HG02588 (cell line): ENCODE measurements around the gene EDIL3.

ENCODE experiments used
- ATAC-seq: cut with Tn5 transposase; IDR thresholded peaks from one replicate; pipeline ENCODE4 v1.9.1; 2021; ENCODE audit warnings: mild to moderate bottlenecking, moderate library complexity; ENCODE audit not compliant: unreplicated experiment

The EDIL3 gene

DNA sequence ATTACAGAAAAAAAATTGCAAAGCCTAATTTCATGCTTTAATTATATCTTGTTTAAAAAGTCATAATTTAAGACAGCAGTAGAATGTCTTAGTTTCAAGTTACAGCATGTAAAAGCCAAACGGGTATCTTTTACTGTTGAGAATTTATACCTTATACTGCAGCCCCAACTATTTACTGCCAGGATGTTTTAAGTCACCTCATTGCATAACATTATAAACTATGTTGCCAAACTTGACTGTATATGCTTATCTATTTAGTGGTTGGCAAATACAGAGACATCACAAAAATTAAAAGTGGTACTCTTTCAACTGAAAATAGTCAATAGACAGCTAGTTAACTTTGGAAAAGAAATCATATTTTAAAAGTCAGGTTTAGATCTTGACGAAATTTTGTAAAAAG, 119.5 kb downstream of the EDIL3 start:
- ATAC-seq: no peak

- no peak for ATAC-seq
Measured at GRCh38 chr5:84260939-84261338, 123.7 kb downstream of the EDIL3 start.

DNA sequence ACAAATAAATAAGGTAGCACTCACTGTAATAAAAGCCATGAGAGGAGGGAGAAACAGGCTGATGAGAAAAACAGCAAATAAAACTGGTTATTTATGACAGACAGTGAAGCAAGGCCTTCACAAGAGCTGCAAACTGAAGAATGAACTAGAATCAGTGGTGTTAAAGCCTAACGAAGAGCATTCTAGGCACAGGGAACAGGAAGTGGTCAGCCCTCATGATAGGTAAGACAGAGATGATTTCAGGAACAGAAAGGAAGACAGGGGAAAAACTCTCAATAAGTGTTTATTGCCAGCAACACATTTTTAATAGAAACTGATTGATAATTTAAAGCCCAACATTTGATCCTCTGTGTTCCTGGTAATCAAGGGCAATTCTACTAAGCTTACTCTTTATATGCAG, 124.5 kb downstream of the EDIL3 start:
- ATAC-seq: peak; percentile 66

- ATAC-seq: no peak
Measured at GRCh38 chr5:84259283-84260045, 125.2 kb downstream of the EDIL3 start.

GRCh38 chr5:84257061-84257460, 127.6 kb downstream of the EDIL3 start:
- ATAC-seq: no peak

GRCh38 chr5:84255315-84255714, 129.4 kb downstream of the EDIL3 start:
- no peak for ATAC-seq

DNA sequence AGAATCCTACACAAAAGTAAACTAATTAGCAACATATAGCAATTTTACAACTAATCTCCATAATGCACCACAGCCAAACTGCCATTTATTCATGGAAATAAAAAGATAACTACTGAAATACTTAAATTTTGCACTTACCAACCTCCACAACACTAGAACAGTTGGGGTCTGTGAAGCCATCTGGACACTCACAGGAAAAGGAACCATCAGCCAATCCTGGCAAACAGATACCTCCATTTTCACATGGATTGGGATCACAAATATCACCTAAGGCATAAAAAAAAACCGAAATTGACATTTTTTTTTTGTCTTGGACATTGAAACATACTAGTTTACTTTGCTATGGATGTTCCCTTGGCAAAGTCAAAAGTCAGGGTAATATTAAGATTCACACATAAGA, 130.7 kb downstream of the EDIL3 start:
- no peak for ATAC-seq

DNA sequence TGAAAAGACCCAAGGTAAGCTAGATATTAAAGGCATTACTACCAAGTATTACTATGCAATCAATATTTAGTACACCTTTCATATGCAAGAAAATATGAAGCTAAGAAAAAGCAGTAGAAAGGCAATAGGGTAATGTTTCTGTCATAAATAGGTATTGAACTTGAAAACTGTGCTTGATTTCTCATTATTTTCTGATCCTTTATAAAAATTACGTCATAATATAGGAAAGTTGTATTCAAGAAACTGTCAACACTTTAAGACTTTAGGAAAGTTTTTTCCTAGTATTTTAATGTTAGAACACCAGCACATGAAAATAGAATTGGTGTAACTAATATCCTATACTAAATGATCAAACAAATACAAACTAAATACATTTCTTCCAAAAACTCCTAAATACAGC, 133.2 kb downstream of the EDIL3 start:
- ATAC-seq: no peak

GRCh38 chr5:84249918-84250630, 134.6 kb downstream of the EDIL3 start:
- no peak for ATAC-seq

DNA sequence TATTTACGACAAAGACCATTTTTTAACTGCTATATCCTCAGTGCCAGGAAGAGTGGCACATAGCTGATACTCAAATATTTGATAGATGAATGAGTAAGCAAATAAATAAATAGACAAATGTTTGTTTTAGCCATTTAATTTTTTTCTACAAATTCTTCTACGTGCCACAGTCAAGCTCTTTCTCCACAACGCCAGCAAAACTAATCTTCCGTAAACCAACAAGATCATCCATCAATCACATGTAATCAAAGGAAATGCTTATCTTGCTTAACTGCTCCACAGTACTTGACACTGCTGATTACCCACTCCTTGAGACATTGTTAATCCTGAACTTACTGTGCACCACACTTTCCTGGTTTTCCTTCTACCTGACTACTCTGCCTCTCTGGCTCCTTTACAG, 136.7 kb downstream of the EDIL3 start:
- no peak for ATAC-seq

DNA sequence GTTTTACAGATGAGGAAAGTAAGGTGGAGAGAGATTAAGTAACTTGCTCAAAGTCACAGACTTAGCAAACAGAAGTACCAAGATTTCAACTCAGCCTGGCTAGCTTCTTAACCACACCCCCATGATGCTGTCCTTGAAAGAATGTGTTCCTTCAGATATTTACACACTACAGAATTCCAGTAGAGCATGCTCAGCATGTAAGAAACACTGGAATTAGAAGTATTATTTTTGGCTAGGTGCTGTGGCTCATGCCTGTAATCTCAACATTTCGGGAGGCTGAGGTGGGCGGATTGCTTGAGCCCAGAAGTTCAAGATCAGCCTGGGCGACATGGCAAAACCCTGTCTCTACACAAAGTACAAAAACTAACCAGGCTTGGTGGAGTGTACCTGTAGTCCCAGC, 142.4 kb downstream of the EDIL3 start:
- no peak for ATAC-seq

DNA sequence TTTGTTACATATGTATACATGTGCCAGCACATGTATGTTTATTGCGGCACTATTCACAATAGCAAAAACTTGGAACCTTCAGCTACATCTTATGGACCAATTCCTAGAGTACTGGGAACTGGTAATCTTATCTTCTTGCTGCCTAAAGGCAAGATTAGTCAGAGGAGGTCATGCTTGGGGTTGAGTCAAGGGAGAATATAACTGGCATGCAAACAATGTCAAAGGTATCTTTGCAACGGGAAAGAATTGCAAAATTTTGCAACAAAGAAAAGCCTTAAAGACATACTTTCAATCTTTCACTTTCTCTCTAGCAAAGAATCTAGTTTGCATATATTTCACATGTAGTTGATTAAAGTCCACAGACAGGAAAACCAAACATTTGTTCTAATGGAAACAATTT, 145.2 kb downstream of the EDIL3 start:
- ATAC-seq: no peak

DNA sequence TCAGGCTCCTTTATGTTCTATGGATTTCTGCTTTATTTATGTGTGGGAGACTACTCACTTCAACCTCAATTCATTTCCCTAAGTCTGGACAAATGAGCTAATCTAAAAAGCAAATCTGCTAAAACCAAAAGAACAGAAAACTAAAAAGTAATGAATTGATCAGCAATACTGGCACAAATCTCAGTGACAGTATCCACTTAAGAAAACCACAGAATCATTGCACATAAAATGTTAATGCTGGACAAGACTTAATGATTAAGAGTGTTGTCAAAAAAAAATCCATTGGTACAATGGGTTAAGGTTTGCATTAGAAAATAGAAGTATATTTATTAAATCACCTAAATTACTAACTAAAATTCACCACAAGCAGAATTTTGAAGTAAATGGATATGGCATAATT, 147.6 kb downstream of the EDIL3 start:
- no peak for ATAC-seq

DNA sequence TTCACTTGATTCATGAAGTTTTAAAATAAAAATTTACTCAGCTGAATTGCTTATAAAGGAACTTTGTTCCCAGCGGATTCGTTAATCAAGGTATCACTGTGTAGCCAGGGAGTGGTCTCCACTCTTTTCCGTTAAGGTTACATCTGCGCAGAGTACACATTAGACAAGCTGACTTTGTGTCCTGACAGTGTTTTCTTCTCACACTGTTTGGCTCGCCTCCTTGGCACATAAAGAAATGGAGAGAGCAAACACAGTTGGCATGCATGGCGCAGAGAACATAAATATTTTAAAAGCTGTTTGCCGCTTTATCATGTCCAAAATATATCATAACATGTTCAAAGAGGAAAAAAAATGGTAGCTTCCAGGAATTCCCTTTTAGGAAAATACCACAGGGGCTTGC, 153.2 kb downstream of the EDIL3 start:
- no peak for ATAC-seq

- ATAC-seq: no peak
Measured at GRCh38 chr5:84229045-84229444, 155.6 kb downstream of the EDIL3 start.

- ATAC-seq: no peak
Measured at GRCh38 chr5:84228266-84228665, 156.4 kb downstream of the EDIL3 start.

DNA sequence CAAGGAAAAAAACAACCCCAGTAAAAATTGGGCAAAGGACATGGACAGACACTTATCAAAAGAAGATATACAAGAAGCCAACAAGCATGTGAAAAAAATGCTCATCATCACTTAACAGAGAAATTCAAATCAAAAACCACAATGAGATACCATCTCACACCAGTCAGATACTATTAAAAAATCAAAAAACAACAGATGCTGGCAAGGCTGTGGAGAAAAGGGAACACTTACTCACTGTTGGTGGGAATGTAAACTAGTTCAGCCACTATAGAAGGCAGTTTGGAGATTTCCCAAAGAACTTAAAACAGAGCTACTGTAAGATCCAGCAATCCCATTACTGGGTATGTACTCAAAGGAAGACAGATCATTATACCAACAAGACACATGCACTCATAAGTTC, 157.4 kb downstream of the EDIL3 start:
- ATAC-seq: no peak

GRCh38 chr5:84218546-84218945, 166.1 kb downstream of the EDIL3 start:
- ATAC-seq: no peak

GRCh38 chr5:84215521-84215920, 169.2 kb downstream of the EDIL3 start:
- no peak for ATAC-seq

GRCh38 chr5:84213861-84214260, 170.8 kb downstream of the EDIL3 start:
- no peak for ATAC-seq

DNA sequence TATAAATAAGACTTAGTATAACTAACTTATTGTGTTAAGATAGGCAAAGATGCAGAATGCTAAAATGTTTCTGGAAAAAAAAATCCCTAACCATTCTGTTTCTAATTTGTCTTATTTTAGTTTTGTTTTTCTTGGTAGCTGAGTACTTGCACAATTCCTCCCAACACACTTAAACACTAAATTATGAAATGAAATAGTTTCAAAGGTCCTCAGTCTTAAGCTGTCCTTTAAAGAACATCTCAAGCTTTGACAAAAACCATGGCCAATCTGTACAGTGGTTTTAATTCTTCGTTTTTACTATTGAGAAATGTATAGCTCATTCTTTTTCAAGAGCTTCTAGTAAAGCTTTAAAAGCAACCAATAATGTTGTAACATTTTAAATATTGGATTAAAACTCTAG, 171.5 kb downstream of the EDIL3 start:
- ATAC-seq: no peak

- no peak for ATAC-seq
Measured at GRCh38 chr5:84204772-84205171, 179.9 kb downstream of the EDIL3 start.

- ATAC-seq: no peak
Measured at GRCh38 chr5:84202136-84202535, 182.5 kb downstream of the EDIL3 start.
